Mammary epithelial cell (primary cell): ENCODE results near the gene GREM1.

Experiments used
- EZH2 ChIP-seq: IDR thresholded peaks from 2 replicates; pipeline ENCODE4 v1.6.1; 2012; ENCODE audit warnings: low read length, inconsistent platforms, borderline replicate concordance
- TF ChIP-seq, protein P1 (sequence below), 2 donors: IDR thresholded peaks in 1 of 2; conservative IDR thresholded peaks in 1 of 2; 2 replicates each; pipeline ENCODE4 v1.5.1; 2011 to 2012; ENCODE audit warnings: inconsistent platforms in 2 of 2, low read length in 2 of 2, mild to moderate bottlenecking in 2 of 2, control low read depth in 1 of 2, low read depth in 1 of 2; ENCODE audit not compliant: insufficient read depth in 1 of 2; ENCODE audit errors: extremely low read depth in 1 of 2

GRCh38 chr15:32733281-32733680 lies 15.5 kb downstream of the GREM1 start:
- TF ChIP-seq, protein P1, sequence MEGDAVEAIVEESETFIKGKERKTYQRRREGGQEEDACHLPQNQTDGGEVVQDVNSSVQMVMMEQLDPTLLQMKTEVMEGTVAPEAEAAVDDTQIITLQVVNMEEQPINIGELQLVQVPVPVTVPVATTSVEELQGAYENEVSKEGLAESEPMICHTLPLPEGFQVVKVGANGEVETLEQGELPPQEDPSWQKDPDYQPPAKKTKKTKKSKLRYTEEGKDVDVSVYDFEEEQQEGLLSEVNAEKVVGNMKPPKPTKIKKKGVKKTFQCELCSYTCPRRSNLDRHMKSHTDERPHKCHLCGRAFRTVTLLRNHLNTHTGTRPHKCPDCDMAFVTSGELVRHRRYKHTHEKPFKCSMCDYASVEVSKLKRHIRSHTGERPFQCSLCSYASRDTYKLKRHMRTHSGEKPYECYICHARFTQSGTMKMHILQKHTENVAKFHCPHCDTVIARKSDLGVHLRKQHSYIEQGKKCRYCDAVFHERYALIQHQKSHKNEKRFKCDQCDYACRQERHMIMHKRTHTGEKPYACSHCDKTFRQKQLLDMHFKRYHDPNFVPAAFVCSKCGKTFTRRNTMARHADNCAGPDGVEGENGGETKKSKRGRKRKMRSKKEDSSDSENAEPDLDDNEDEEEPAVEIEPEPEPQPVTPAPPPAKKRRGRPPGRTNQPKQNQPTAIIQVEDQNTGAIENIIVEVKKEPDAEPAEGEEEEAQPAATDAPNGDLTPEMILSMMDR (conservative IDR thresholded peaks at IDR 0.05 in 1 of 2, IDR thresholded peaks at IDR 0.05 in 1 of 2; ENCODE audit: extremely low read depth in 1 of 2, insufficient read depth in 1 of 2, low read depth in 1 of 2, low read length in 2 of 2), result no peak
- no peak for TF ChIP-seq EZH2
